Hematopoietic multipotent progenitor cell (in vitro differentiated cells): Measurements from ENCODE around the gene RAP1GAP2. TPM values are rescaled to one million over a fixed set of nuclear protein-coding genes. Genes with fewer than 3 reads are reported as not detected.
"Not testable (repeated sequence)": the region's sequence is repeated elsewhere in the genome, so short reads cannot be mapped to it uniquely, and the experiment has no call there.

Experiments
- DNase-seq, 3 donors: peaks; one replicate each; pipeline ENCODE4 v3.0.0-alpha.2; 2011 to 2015; ENCODE audit warnings: low read depth in 2 of 3, low spot score in 2 of 3
- total RNA-seq: library from RNA; depleted of rRNA; stranded (reverse); fragments of >200 nt; gene quantifications from one replicate; pipeline ENCODE4 v1.2.3, GENCODE V29; 2012

Gene RAP1GAP2
- total RNA-seq, 1 donor = 28.0 TPM

DNA sequence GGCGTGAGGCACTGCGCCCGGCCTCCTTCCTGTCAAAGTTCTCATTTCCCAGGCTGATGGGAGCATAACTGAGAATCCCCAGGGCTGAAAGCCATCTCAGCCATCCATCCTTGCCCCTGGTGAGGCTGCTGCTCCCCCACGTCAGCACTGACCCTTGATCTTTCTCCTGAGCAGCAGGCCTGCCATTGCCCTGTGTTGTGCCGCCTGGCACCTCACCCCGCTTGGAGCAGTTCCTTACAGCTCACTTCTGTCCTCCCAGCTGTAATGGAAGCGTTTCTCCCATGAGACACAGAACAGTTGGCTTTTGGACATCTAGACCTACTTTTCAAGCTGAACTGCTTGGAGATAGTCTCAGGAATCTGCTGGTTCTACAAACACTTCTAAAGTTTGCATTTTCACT lies 215.7 kb downstream of the RAP1GAP2 start:
- no peak for DNase-seq

DNA sequence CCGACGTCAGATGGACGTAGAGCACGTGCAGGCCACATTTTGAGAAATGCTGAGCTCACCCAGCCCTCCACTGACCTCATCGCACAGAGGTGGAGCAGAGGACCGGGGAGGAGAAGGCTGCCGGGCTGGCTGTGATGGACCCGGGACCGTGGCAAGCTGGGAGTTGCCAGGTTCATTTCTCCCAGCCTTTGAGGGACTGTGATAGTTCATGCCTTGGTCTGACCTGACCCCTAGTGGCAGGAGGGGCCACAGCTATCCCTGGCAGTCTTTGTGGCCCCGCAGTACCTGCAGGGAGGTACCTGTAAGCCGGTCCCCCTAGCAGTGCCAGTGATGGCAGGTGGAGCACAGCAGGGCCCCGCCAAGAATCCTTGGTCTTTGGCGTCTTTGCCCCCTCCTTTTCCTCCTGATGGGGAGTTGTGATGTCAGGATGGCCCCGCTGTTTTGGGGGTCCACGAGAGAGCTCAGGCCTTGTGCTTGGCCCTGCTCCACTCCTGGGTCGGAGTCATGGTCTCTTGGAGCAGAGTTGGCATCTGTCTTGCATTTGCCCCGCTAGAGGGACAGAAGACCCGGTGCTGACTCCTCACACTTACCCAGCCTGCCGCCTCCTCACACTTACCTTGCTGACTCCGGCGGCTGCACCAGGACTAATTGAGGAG lies 216.8 kb downstream of the RAP1GAP2 start:
- peak in 2 of 3 donors; percentile 54 to 74 for DNase-seq

DNA sequence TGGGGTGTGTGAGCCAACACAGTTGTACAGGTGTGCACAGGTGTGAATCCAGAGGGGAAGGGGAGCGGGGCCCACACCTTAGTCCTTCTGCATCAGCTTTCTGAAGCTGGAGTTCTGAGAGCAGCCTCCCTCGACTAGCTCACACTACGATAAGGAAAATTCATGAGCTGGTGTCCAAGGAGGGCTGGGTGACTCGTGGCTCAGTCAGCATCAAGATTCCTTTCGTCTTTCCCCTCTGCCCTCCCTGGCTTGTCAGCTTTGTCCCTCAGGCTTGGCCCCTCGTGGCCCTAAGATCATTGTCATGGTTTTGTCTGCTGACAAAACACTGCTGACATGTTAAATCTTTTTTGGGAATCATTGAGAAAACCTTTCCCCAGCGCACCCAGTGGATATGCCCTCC lies 219.7 kb downstream of the RAP1GAP2 start:
- DNase-seq = no peak

DNA sequence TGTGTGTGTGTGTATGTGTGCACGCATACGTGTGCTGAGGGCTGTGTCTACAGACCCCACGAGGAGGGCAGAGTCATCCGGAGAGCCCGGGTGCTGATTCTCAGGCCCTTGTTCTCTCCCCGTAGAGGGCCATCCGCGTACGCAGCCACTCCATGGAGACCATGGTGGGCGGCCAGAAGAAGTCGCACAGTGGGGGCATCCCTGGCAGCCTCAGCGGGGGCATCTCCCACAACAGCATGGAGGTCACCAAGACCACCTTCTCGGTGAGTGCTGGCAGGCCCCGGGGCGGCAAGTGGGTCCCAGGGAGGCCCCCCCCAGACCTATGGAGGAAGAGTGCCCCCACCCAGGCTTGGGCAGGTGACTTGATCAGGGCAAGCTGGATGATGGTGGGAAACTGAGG lies 221.7 kb downstream of the RAP1GAP2 start:
- DNase-seq = no peak

DNA sequence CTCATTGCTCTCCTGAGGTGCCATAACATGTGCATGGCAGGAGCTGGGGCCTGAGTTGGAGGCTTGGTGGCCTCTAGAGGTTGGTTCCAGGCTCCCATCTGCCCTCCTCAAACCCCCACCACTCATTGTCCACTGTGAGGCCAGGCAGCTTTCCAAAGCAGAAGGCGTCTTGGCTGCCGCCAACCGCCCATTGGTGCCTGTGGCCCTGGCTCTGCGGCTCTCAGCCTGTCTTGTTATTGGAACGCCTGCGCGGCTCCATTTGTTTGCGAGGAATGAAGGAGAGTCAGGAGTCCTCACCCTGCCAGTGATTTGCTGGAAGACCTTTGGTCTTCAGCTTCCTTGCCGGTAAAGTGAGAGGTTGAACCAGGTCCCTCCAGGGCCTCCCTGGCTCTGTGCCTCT lies 223.5 kb downstream of the RAP1GAP2 start:
- DNase-seq = no peak

DNA sequence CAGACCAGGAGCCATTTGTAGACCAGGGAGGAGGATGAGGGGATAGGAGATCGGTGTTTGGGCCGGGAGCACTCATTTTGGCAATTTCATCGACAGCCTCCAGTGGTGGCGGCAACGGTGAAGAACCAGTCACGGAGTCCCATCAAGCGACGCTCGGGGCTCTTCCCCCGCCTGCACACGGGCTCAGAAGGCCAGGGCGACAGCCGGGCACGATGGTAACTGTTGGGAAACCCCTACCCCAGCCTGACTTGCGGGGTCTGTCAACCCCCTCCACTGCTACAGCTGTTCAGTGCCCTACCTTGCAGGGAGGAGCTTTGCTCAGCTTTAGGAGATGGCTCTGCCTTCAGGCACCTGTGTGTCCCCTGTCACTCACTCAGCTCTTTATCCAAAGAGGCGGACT lies 224.1 kb downstream of the RAP1GAP2 start:
- no peak for DNase-seq

DNA sequence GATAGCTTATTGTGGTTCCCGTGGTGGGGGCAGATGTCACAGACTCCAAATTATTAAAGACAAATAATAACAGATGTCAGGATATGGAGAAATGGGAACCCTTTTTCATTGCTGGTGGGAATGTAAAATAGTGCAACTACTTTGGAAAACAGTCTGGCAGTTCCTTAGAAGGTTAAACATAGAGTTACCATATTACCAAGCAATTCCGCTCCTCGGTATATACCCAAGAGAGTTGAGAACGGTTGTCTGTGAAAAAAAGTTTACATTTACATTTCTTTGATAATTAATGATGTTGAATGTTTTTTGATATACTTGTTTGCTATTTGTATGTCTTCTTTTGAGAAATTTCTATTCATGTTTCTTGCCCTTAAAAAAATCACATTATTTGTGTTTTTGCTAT lies 226.0 kb downstream of the RAP1GAP2 start:
- no peak for DNase-seq

DNA sequence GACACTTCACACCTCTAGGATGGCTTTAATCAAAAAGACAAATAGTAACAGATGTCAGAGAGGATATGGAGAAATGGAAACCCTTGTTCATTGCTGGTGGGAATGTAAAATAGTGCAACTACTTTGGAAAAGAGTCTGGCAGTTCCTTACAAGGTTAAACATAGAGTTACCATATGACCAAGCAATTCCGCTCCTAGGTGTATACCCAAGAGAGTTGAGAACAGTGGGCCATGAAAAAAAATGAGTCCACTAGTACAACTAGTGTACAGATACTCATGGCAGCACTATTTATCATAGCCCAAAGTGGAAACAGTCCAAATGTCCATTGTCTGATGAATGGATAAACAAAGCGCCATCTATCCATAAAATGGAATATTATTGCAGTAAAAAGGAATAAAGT lies 228.1 kb downstream of the RAP1GAP2 start:
- DNase-seq = no peak

DNA sequence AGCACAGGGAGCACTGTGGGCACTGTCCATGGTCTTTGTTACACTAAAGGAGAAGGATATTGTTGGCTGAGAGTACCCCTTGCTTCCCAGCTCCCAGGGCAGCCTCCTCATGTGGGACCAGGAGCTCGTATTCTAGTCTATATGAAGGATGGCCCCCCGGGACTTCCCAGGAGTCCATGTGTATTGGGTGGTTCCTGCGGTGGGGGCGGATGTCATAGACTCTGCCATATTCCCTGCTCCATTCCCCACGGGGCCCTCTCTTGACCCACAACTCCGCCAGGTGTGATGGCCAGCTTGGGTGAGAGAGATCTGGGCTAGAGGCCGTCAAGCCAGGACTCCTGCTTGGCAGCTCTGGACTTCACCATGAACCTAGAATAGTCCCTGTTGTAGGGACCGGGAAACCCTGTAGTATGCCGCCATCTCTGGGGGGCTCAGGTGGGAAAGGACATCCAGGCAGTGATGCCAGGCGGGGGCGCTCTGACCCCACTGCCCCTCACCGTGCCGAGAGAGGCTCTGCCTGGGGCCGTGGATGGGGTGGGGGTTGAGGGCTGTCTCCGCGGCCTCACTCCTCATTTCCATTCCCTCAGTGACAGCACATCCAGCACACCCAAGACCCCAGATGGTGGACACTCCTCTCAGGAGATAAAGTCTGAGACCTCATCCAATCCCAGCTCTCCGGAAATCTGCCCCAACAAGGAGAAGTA lies 229.3 kb downstream of the RAP1GAP2 start:
- DNase-seq = no peak

DNA sequence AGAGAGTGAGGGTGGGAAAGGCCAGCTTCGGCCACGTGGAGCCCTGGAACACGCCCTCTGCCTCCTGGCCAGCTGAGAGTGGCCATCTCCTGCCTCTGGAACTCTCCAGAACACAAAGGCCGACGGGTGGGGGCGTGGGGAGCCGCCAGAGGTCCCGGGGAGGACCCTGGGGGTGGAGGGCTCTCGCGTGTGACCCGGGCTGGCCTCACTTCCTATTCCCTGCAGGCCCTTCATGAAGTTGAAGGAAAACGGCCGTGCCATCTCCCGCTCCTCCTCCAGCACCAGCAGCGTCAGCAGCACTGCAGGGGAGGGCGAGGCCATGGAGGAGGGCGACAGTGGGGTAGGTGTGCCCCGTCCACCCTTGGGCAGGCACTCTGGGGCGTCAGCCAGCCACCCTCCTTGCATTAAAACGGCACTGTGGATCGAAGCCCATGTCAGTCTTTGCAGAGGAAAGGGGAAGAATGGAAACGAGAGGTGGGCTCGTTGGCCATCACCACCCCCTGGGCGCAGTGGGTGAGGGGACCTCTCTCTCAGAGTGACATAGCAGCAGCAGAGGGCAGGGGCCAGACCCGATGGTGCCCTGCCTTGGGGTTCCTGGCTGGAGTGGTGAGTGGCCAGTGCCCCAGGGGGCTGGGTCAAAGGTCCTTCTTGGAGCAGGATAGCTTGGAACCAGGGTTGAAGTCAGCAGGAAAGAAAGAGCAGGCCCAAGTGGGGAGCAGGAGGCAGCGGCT lies 230.1 kb downstream of the RAP1GAP2 start:
- no peak for DNase-seq

DNA sequence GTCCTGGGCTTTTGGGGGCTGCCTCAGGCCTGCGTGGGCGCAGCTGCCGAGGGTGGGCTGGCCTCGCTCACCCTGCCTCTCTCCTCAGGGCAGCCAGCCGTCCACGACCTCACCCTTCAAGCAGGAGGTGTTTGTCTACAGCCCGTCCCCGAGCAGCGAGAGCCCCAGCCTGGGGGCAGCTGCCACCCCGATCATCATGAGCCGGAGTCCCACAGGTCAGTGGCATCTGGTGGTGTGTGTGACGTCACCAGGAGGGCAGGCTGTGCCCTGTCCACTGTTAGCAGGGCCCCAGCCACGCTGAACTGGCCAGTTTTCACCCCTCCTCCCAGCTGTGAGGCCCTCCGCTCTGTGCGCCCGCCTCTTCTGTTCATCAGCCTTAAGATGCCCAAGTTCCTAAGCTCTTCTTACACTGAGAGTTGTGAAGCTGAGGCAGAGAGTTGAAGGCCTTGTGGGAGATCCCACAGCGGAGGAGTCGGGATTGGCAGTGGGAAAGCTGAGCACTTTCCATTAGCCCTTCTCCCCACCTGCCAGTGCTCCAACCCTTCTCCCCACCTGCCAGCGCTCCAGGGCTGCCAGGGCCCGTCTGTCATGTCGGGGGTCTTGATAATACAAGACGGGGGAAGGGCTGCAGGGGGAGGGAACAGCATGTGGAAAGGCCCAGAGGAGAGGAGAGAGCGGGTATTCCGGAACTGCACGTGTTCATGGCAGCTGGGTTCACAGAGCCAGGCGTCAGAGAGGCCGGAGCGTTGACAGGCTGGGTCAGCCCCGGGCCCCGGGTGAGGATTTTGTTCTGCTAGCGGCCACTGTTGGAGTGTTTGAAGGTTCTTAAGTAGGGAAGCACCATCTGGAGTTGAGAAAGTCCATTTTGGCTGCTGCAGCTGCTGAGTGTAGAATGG lies 230.9 kb downstream of the RAP1GAP2 start:
- no peak for DNase-seq

DNA sequence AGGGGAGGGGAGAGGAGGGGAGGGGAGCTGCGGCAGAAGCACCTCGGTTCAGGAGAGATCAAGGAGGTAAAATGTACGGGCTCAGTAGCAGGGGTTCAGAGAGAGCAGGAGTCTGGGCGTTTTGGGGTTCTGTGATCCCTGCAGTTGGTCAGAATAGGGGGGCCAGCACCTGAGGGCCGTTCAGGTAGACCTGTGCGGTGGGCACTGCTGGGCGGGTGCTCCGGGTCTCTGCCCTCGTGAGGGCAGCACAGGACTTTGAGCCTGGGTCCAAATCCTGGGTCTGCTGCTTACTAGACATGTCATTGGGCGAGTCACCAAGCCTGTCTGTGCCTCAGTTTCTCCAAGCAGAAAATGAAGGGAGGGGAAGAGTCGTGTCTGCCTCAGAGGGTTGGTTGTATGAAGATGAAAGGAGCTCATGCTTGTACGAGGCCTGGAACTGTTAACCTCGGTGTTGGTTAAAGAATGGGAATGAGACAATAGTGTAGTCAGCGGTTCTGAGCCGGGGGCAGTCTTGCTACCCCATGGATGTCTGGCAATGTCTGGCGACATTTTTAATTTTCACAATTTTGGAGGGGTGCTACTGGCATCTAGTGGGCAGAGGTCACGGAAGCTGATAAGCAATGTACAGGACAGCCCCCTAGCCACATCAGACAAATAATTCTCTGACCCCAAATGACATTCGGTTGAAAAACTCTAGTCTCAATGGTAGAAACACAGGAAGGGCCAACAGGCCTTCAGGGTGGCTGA lies 231.7 kb downstream of the RAP1GAP2 start:
- DNase-seq = no peak

DNA sequence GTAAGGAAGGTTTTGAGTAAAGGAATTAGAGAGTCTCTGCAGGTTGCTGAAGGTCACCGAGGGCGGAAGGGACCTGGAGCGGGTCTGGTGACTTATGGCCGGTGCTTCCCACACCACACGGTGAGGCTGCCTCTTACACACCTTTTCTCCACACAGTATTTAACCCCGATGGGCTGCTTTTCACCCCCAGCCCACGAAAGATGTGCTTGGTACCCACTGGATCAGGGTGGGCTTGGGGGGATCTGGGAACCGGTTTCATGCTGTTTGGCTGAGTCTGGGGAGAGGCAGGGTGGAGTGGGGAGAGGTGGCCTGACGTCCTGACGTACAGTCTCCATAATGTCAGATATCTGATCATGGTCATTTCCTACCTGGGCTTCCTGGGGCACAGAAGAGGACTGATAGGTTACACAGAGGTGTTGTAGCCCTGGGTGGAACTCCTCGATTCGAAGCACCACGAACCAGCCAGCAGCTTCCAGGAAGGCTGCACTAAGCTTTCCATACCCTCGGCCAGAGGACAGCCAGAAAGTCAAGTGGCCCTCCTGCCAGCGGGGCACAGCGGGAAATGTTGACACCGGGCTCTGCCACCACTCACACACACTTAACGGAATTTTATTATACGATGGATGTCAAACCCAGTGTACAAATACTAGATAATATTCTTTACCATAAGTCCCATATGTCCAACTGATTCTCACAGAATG lies 233.1 kb downstream of the RAP1GAP2 start:
- DNase-seq = no peak

DNA sequence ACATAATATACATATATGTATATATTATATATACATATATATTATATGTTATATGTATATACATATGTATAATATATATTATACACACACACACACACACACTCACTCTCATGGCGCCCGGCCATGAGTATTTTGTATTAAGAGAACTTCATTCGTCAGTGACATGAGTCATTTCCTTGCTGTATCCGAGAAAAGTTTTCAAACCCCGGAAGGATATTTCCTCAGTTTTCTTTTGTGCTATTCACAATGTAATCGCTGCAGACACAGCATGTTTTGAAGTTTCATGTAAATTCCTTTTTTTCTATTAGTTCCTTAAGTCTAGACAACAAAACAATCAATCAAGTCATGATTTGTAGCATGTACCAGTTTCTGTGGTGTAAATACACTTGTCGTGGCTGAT lies 233.9 kb downstream of the RAP1GAP2 start:
- DNase-seq = no peak

DNA sequence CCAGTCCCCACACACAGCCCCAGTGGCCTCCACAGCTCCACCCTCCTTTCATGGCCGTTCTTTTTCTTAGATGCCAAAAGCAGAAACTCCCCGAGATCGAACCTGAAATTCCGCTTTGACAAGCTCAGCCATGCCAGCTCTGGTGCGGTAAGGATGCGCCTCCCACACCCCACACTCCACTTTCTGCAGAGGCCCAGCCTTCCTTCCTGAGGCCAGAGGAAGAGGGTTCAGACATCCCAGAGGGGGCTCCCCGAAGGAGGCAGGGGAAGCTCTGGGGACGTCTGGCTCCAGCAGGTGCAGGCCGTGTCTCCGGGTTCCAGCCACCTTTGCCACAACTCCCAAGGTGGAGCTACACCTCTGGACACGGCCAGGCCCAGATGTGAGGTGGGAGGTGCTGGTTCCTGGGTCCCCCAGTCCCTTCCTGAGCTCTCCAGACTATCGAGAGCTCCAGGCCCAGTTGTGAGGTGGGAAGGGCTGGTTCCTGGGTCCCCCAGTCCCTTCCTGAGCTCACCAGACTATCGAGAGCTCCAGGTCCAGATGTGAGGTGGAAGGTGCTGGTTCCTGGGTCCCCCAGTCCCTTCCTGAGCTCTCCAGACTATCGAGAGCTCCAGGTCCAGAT lies 234.7 kb downstream of the RAP1GAP2 start:
- not testable (repeated sequence) for DNase-seq

DNA sequence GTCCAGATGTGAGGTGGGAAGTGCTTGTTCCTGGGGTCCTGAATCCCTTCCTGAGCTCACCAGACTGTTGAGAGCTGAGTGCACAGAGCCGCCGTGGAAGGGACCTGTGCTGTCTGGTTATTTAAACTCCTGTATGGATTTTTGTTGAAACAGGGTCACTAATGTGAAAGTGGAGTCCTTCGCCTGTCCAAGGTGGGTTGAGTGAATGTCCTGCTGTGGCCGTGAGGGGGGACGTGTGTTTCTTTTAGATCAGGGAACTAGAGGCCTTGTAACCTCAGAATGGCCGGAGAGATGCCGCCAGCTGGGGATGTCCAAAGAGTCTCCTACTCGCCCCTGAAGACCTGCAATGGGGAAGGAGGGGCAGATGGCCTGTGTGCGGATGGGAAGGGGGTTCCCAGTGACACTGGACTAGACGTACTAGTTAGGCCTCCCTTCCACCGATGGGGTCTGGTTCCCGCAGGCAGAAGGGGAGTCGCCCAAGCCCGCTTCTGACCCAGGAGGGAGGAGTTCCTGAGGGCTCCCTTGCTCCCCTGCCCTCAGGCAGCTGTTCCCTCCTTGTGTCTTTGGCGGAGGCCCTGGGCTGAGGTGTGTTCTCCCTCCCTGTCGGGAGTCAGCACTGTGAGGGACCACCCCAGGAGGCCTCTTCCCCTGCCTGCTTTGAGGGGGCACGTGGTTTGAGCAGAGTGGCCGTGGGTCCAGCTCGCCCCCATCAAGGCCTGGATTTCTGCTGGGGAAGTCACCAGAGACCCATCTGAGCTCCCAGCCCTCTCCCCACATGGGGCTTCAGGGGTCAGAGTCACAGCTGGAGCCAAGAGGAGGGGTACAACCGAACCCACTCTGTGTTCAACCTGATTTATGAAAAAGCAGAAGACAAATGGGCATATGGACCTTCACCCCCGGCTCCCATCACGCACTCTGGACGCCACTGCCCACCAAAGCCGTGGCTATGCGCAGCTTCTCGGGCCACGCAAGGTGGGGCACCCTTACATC lies 236.3 kb downstream of the RAP1GAP2 start:
- DNase-seq = no peak

DNA sequence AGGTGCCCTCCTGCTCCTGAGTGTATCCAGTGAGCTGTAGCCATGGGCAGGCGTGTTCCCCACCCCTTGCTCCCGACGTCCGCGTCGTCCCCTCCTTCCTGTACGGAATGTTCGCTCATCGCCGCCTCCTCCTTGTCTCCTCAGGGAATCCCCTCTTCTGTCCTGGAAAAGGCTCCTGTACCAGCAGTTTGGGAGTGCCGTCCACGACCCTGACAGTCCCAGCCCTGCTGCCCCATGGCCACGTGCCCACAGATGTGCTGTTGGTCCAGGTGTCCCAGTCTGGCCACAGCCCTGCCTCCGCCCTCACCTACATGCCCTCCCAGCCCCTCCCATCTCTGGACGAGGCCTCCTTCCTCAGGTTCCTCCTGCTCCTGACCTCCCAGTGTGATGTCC lies 237.0 kb downstream of the RAP1GAP2 start:
- DNase-seq = no peak
